ENCODE data around the gene PACSIN1. TPM values are rescaled to one million over a fixed set of nuclear protein-coding genes. Genes with fewer than 3 reads are reported as not detected.

Gene PACSIN1
- total and polyA plus RNA-seq, 9 donors = 0.08 to 0.55 (median 0.45) TPM; not detected in 2

DNA sequence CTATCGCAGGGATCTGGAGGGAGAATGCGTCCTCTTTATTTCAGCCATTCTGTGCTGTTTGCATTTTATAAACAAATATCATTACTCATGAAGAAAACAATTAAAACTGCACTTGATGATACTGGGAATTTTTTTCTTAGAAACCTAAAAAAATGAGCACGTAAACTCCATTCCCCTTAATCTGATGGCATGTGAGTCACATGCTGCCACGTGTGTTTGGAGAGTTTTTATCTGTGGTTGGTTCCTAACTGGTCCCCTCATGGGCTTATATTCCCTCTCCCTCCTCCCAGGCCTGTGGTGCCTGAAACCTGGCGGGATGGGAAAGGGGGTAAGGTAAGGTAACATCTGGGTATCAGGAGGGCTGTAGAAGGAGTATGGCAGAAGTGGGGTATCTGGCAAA lies 6.5 kb downstream of the PACSIN1 start:
- no peaks in the 10 kb centered on the region for H3K27me3 ChIP-seq
- no peak overlapping the region for H3K4me3 ChIP-seq
- DNase-seq = no peak
- intact Hi-C loops (cut with DNase I) = no loop called here
- WGBS, 3 donors = 81 to 86% (median 84%) methylated on average over 5 of the region's 5 CpGs
- TF ChIP-seq, protein P1, sequence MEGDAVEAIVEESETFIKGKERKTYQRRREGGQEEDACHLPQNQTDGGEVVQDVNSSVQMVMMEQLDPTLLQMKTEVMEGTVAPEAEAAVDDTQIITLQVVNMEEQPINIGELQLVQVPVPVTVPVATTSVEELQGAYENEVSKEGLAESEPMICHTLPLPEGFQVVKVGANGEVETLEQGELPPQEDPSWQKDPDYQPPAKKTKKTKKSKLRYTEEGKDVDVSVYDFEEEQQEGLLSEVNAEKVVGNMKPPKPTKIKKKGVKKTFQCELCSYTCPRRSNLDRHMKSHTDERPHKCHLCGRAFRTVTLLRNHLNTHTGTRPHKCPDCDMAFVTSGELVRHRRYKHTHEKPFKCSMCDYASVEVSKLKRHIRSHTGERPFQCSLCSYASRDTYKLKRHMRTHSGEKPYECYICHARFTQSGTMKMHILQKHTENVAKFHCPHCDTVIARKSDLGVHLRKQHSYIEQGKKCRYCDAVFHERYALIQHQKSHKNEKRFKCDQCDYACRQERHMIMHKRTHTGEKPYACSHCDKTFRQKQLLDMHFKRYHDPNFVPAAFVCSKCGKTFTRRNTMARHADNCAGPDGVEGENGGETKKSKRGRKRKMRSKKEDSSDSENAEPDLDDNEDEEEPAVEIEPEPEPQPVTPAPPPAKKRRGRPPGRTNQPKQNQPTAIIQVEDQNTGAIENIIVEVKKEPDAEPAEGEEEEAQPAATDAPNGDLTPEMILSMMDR (IDR thresholded peaks at IDR 0.05) = no peak
- TF ChIP-seq POLR2A (IDR thresholded peaks at IDR 0.05) = no peak
- no peak for TF ChIP-seq EP300 (IDR thresholded peaks at IDR 0.05)
- H3K27ac ChIP-seq = no peak overlapping the region
- no peaks in the 10 kb centered on the region for H3K4me1 ChIP-seq (ENCODE audit: insufficient read depth)
- H3K9me3 ChIP-seq = no peaks in the 10 kb centered on the region
- no peaks in the 10 kb centered on the region for H3K36me3 ChIP-seq

DNA sequence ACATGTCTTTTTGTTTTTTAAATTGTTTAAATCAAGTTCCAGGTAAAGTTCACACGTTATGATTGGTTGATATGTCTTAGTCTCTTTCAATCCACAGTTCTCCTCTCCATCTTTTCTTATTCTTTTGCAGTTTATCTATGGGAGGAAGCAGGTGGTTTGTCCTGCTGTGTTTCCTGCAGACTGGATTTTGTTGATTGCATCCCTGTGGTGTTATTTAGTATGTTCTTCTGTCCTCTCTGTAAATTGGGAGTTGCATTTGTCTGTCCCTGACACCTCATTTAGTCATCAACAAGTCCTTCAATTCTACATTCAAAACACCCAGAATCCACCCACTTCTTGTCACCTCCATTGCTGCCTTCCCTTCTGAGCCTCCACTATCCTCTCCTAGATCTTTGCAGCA lies 8.1 kb downstream of the PACSIN1 start:
- H3K4me3 ChIP-seq = no peak overlapping the region
- no peaks in the 10 kb centered on the region for H3K4me1 ChIP-seq (ENCODE audit: insufficient read depth)

DNA sequence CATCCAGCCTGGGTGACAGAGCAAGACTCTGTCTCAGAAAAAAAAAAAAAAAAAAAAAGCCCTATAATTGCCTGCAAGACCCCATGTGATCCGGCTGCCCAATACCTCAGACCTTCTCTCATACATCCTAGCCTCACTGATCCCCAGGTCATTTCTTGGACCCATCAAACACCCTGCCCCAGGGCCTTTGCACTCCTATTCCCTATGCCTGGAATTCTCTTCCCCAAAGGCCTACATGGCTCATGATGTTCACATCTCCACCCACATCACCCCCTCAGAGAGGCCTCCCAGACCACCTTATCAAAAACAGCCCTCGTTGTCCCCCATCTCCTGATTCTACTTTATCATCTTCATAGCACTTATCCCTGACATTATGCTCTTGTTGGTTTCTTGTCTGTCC lies 8.9 kb downstream of the PACSIN1 start:
- no peak for DNase-seq
- no peaks in the 10 kb centered on the region for H3K36me3 ChIP-seq
- H3K4me1 ChIP-seq (ENCODE audit: insufficient read depth) = no peaks in the 10 kb centered on the region
- WGBS, 3 donors = 65 to 73% (median 69%) methylated on average over 2 of the region's 2 CpGs
- no peaks in the 10 kb centered on the region for H3K27me3 ChIP-seq
- H3K9me3 ChIP-seq = no peaks in the 10 kb centered on the region
- H3K27ac ChIP-seq = no peak overlapping the region
- no peak overlapping the region for H3K4me3 ChIP-seq
- intact Hi-C loops (cut with DNase I) = no loop called here
- TF ChIP-seq EP300 (IDR thresholded peaks at IDR 0.05) (no peak), POLR2A (IDR thresholded peaks at IDR 0.05) (no peak)
- TF ChIP-seq, protein P1 (IDR thresholded peaks at IDR 0.05) = no peak

More for the DNA sequence above, 8.1 kb downstream of the PACSIN1 start:
- WGBS, 3 donors = 80 to 94% (median 85%) methylated on average over 1 of the region's 1 CpG
- no peak overlapping the region for H3K27ac ChIP-seq
- intact Hi-C loops (cut with DNase I) = no loop called here
- TF ChIP-seq, protein P1 (IDR thresholded peaks at IDR 0.05) = no peak
- TF ChIP-seq EP300 (IDR thresholded peaks at IDR 0.05) (no peak), POLR2A (IDR thresholded peaks at IDR 0.05) (no peak)
- H3K27me3 ChIP-seq = no peaks in the 10 kb centered on the region
- DNase-seq = no peak
- no peaks in the 10 kb centered on the region for H3K36me3 ChIP-seq
- no peaks in the 10 kb centered on the region for H3K9me3 ChIP-seq

DNA sequence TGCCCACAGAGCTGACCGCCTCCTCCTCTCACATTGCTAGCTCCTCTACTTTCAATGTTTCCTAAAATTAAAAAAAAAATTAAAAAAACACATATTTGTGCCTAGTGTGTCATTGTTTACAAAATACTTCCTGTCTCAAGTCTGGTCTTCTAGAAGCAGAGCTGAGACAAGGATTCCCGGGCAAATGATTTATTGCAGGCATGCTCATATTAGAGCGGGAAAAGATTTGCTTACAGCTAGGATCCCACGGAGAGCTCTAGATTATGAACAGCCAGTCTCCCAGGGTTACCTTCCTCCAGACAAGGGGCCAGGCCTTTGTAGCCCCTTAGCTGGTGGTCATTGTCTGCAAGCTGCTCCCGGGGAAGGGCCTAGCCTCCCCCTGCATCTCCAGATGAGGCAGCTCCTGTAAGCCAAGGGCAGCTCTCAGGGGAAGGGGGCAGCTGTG lies 9.4 kb downstream of the PACSIN1 start:
- H3K36me3 ChIP-seq = no peaks in the 10 kb centered on the region
- H3K4me1 ChIP-seq (ENCODE audit: insufficient read depth) = no peaks in the 10 kb centered on the region
- no peaks in the 10 kb centered on the region for H3K9me3 ChIP-seq
- H3K4me3 ChIP-seq = no peak overlapping the region
- 23 to 27% (median 26%) methylated on average over 5 of the region's 5 CpGs for WGBS, 3 donors
- intact Hi-C loops (cut with DNase I) = no loop called here
- no peaks in the 10 kb centered on the region for H3K27me3 ChIP-seq
- TF ChIP-seq POLR2A (IDR thresholded peaks at IDR 0.05) = no peak
- no peak for DNase-seq
- no peak overlapping the region for H3K27ac ChIP-seq

DNA sequence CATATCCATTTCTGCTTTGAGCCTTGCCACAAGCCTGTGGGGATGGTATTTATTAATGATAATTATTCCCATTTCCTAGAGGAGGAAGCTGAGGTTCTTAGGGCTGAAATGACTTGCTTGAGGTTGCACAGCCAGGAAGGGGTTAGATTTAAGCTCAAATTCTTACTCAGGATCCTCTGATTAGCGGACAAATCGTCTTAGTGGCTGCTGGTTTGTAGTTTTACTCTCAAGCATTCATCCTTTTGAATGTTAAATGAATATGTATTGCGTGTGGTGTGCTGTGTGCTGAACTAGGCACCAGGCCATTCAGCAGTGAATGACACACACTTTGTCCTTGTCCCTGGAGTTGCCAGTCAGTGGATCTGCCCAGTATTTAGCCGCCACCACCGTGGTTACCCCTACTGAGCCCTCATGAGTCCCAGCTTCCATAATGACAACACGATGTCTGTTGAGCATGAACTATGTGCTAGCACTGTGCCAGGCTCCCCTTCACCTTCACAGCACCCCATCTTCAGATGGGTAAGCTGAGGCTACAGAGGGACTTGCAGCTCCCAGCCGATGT lies 10.0 kb downstream of the PACSIN1 start:
- Histone ChIP-seq H3K4me1 (ENCODE audit: insufficient read depth) (no peaks in the 10 kb centered on the region), H3K27me3 (no peaks in the 10 kb centered on the region), H3K4me3 (no peak overlapping the region), H3K36me3 (no peaks in the 10 kb centered on the region), H3K9me3 (no peaks in the 10 kb centered on the region), H3K27ac (no peak overlapping the region)
- WGBS, 3 donors = 63 to 67% (median 65%) methylated on average over 7 of the region's 7 CpGs
- intact Hi-C loops (cut with DNase I) = no loop called here
- TF ChIP-seq, protein P1 (IDR thresholded peaks at IDR 0.05) = no peak
- no peak for TF ChIP-seq POLR2A (IDR thresholded peaks at IDR 0.05)
- no peak for TF ChIP-seq EP300 (IDR thresholded peaks at IDR 0.05)
- DNase-seq = no peak
